Measurements from ENCODE around the gene FBXL14.

DNA sequence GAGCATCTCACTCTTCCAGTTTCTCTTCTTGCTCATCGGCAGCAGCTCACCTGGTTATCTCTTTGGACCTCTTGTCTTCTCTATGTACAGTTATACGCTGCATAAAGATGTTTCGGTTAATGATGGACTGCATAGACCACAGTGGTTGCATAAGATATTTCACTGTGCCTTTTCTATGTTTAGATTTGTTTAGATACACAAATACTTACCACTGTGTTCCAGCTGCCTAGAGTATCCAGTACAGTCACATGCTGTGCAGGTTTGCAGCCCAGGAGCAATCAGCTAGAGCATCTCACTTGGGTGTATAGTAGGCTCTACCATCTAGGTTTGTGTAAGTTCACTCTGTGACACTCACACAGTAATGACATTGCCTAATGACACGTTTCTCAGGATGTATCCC, 57.6 kb downstream of the FBXL14 start:
- no peak for TF ChIP-seq POLR2A (IDR thresholded peaks at IDR 0.05)
- TF ChIP-seq, protein P1, sequence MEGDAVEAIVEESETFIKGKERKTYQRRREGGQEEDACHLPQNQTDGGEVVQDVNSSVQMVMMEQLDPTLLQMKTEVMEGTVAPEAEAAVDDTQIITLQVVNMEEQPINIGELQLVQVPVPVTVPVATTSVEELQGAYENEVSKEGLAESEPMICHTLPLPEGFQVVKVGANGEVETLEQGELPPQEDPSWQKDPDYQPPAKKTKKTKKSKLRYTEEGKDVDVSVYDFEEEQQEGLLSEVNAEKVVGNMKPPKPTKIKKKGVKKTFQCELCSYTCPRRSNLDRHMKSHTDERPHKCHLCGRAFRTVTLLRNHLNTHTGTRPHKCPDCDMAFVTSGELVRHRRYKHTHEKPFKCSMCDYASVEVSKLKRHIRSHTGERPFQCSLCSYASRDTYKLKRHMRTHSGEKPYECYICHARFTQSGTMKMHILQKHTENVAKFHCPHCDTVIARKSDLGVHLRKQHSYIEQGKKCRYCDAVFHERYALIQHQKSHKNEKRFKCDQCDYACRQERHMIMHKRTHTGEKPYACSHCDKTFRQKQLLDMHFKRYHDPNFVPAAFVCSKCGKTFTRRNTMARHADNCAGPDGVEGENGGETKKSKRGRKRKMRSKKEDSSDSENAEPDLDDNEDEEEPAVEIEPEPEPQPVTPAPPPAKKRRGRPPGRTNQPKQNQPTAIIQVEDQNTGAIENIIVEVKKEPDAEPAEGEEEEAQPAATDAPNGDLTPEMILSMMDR (IDR thresholded peaks at IDR 0.05) = no peak
